NCI-H510A (cell line): ENCODE measurements around the gene GDF3.
"Not testable (repeated sequence)": the region's sequence is repeated elsewhere in the genome, so short reads cannot be mapped to it uniquely, and the experiment has no call there.

Experiments
- DNase-seq: peaks from one replicate; lab custom pipeline; 2025; lab: John Stamatoyannopoulos, UW

Gene GDF3

GRCh38 chr12:7667125-7667524 is 28.4 kb downstream of the GDF3 start:
- DNase-seq, result no peak

- DNase-seq, result no peak
These were observed 29.0 kb downstream of the GDF3 start for GRCh38 chr12:7666595-7666994.

- no peak for DNase-seq
These were observed 33.8 kb downstream of the GDF3 start for GRCh38 chr12:7661741-7662140.

GRCh38 chr12:7656121-7656520 is 39.5 kb downstream of the GDF3 start:
- DNase-seq, result no peak

GRCh38 chr12:7650091-7650490 is 45.5 kb downstream of the GDF3 start:
- DNase-seq, result no peak

GRCh38 chr12:7647071-7647470 is 48.5 kb downstream of the GDF3 start:
- no peak for DNase-seq

GRCh38 chr12:7646178-7646475 is 49.4 kb downstream of the GDF3 start:
- no peak for DNase-seq

- DNase-seq, result no peak
These were observed 50.0 kb downstream of the GDF3 start for GRCh38 chr12:7645395-7646177.

GRCh38 chr12:7642876-7643309 is 52.7 kb downstream of the GDF3 start:
- no peak for DNase-seq

- no peak for DNase-seq
These were observed 53.3 kb downstream of the GDF3 start for GRCh38 chr12:7642287-7642686.

GRCh38 chr12:7640123-7640995 is 55.2 kb downstream of the GDF3 start:
- not testable (repeated sequence) for DNase-seq
